HCT116 (cell line): Measurements from ENCODE around the gene SLC35G2. TPM values are rescaled to one million over a fixed set of nuclear protein-coding genes. Genes with fewer than 3 reads are reported as not detected.
"Not testable (repeated sequence)": the region's sequence is repeated elsewhere in the genome, so short reads cannot be mapped to it uniquely, and the experiment has no call there.

Source experiments
- ATAC-seq: fragments of 200-7000 bp; cut with Tn5 transposase; 2 replicates; pipeline ENCODE4 v1.9.1; 2020; ENCODE audit warnings: mild to moderate bottlenecking, moderate library complexity
- BruUV-seq: library from RNA; stranded (reverse); fragments of 400-500 nt; replicated peaks from 2 replicates; lab custom pipeline; 2021; lab: Mats Ljungman, UMichigan
- CTCF ChIA-PET: fragments of 300-600 bp; sonication (Branson Sonifier 250); formaldehyde crosslinking; loops from one replicate; lab custom pipeline; 2021; ENCODE audit warnings: antibody characterized with exemption; lab: Charles Lee
- POLR2A ChIA-PET: fragments of 300-600, 350-600 bp; sonication (Branson Sonifier 250); formaldehyde crosslinking; loops from one replicate; lab custom pipeline; 2021; ENCODE audit warnings: antibody characterized with exemption; lab: Charles Lee
- RAD21 ChIA-PET, 2 experiments: fragments of 300-600 bp; sonication (Branson Sonifier 250); formaldehyde crosslinking; loops; one replicate each; lab custom pipeline; 2023; ENCODE audit warnings: low total read pairs in 2 of 2; ENCODE audit not compliant: uncharacterized antibody in 2 of 2, unreplicated experiment in 2 of 2, low non-redundant PET in 1 of 2; lab: Charles Lee
- DNase-seq: peaks from one replicate; pipeline ENCODE4 v3.0.0-alpha.2; 2010; ENCODE audit warnings: low read depth, low spot score
- H2AFZ ChIP-seq: fragments of 200-600 bp; shearing (Covaris generic), sonication (generic); 2 replicates; pipeline ENCODE4 v1.6.1; 2017; ENCODE audit warnings: low read depth, mixed run types, mixed read lengths, antibody characterized with exemption, low read length; ENCODE audit not compliant: poor library complexity, severe bottlenecking
- H3K27ac ChIP-seq: 2 replicates; pipeline ENCODE4 v1.5.1; 2012; ENCODE audit warnings: low read depth, low read length
- H3K27me3 ChIP-seq: fragments of 200-600 bp; sonication (generic); 2 replicates; pipeline ENCODE4 v1.6.1; 2016; ENCODE audit warnings: mixed run types, low read length, mixed read lengths; ENCODE audit not compliant: insufficient read depth
- H3K36me3 ChIP-seq, 2 experiments: fragments of 200-500 bp in 1 of 2; fragments of 200-600 bp in 1 of 2; sonication (Bioruptor generic) in 1 of 2; sonication (generic) in 1 of 2; 2 replicates each; pipeline versions ENCODE4 v1.5.1 to v1.6.1; 2014 to 2016; ENCODE audit warnings: low read length in 2 of 2, inconsistent platforms in 1 of 2, mixed read lengths in 1 of 2, mixed run types in 1 of 2; ENCODE audit not compliant: insufficient read depth in 2 of 2, control insufficient read depth in 1 of 2
- H3K4me1 ChIP-seq, 2 experiments: fragments of 200-600 bp in 1 of 2; sonication (generic) in 1 of 2; 2 replicates each; pipeline versions ENCODE4 v1.5.1 to v1.6.1; 2012 to 2017; ENCODE audit warnings: low read length in 2 of 2, inconsistent platforms in 1 of 2, mild to moderate bottlenecking in 1 of 2, mixed read lengths in 1 of 2, mixed run types in 1 of 2, moderate library complexity in 1 of 2; ENCODE audit not compliant: insufficient read depth in 2 of 2, control insufficient read depth in 1 of 2
- H3K4me2 ChIP-seq: fragments of 200-600 bp; sonication (generic); 2 replicates; pipeline ENCODE4 v1.6.1; 2017; ENCODE audit warnings: mixed run types, low read length, mixed read lengths
- H3K4me3 ChIP-seq, 2 experiments: fragments of 200-600 bp in 1 of 2; sonication (generic) in 1 of 2; replicated peaks in 1 of 2; 2 replicates each; pipeline ENCODE4 v1.5.1; 2011 to 2016; ENCODE audit warnings: low read length in 2 of 2, control low read depth in 1 of 2, low read depth in 1 of 2, mild to moderate bottlenecking in 1 of 2, mixed read lengths in 1 of 2, mixed run types in 1 of 2
- H3K79me2 ChIP-seq: fragments of 200-600 bp; sonication (generic); 2 replicates; pipeline ENCODE4 v1.6.1; 2017; ENCODE audit warnings: mild to moderate bottlenecking, mixed run types, low read length, moderate library complexity, mixed read lengths; ENCODE audit not compliant: insufficient read depth
- H3K9ac ChIP-seq: fragments of 200-600 bp; sonication (generic); 2 replicates; pipeline ENCODE4 v1.6.1; 2016; ENCODE audit warnings: low read length, mixed read lengths
- H3K9me2 ChIP-seq: fragments of 200-600 bp; sonication (generic), shearing (Covaris generic); 2 replicates; pipeline ENCODE4 v1.6.1; 2017; ENCODE audit warnings: mixed run types, mild to moderate bottlenecking, moderate library complexity; ENCODE audit not compliant: insufficient read depth
- H3K9me3 ChIP-seq, 2 experiments: fragments of 200-500 bp in 1 of 2; fragments of 200-600 bp in 1 of 2; sonication (Bioruptor generic) in 1 of 2; sonication (generic) in 1 of 2; 2 replicates each; pipeline ENCODE4 v1.6.1; 2014 to 2017; ENCODE audit warnings: low read length in 2 of 2, mixed read lengths in 2 of 2, inconsistent platforms in 1 of 2, low read depth in 1 of 2, mild to moderate bottlenecking in 1 of 2, mixed run types in 1 of 2, moderate library complexity in 1 of 2; ENCODE audit not compliant: control insufficient read depth in 1 of 2, insufficient read depth in 1 of 2
- H4K20me1 ChIP-seq: fragments of 200-600 bp; sonication (generic), shearing (Covaris generic); 2 replicates; pipeline ENCODE4 v1.6.1; 2017; ENCODE audit warnings: mixed run types, mild to moderate bottlenecking, moderate library complexity; ENCODE audit not compliant: insufficient read depth
- ATF3 ChIP-seq: IDR thresholded peaks from 2 replicates; pipeline ENCODE4 v1.6.1; 2012
- CBX3 ChIP-seq: IDR thresholded peaks from 2 replicates; pipeline ENCODE4 v1.6.1; 2012; ENCODE audit warnings: low read depth
- CTCF ChIP-seq, 3 experiments: fragments of 200-600 bp in 1 of 3; sonication (generic) in 1 of 3; IDR thresholded peaks in 2 of 3; conservative IDR thresholded peaks in 1 of 3; 2 replicates each; pipeline ENCODE4 v1.5.1; 2012 to 2017; ENCODE audit warnings: low read depth in 2 of 3, low read length in 2 of 3, antibody characterized with exemption in 1 of 3, borderline replicate concordance in 1 of 3, control low read depth in 1 of 3, mild to moderate bottlenecking in 1 of 3, mixed read lengths in 1 of 3, mixed run types in 1 of 3, moderate library complexity in 1 of 3; ENCODE audit not compliant: insufficient read depth in 1 of 3
- ELF1 ChIP-seq: IDR thresholded peaks from 2 replicates; pipeline ENCODE4 v1.6.1; 2012; ENCODE audit warnings: low read depth, borderline replicate concordance
- EZH2 ChIP-seq: fragments of 200-600 bp; sonication (generic); IDR thresholded peaks from 2 replicates; pipeline ENCODE4 v1.6.1; 2017; ENCODE audit warnings: antibody characterized with exemption, mixed run types
- EZH2phosphoT487 ChIP-seq: fragments of 200-600 bp; IDR thresholded peaks from 2 replicates; pipeline ENCODE4 v1.6.1; 2018; ENCODE audit warnings: antibody characterized with exemption, borderline replicate concordance
- MAX ChIP-seq: IDR thresholded peaks from 2 replicates; pipeline ENCODE4 v1.6.1; 2012
- POLR2AphosphoS5 ChIP-seq: IDR thresholded peaks from 2 replicates; pipeline ENCODE4 v1.6.1; 2011; ENCODE audit warnings: mild to moderate bottlenecking, low read depth, low read length, moderate library complexity
- RAD21 ChIP-seq: IDR thresholded peaks from 2 replicates; pipeline ENCODE4 v1.6.1; 2012; ENCODE audit warnings: low read depth, mild to moderate bottlenecking
- SIN3A ChIP-seq: IDR thresholded peaks from 2 replicates; pipeline ENCODE4 v1.6.1; 2012; ENCODE audit warnings: low read depth
- SP1 ChIP-seq: IDR thresholded peaks from 2 replicates; pipeline ENCODE4 v1.6.1; 2012; ENCODE audit warnings: low read depth
- TCF7L2 ChIP-seq: IDR thresholded peaks from 2 replicates; pipeline ENCODE4 v1.7.0; 2011; ENCODE audit warnings: borderline replicate concordance, inconsistent platforms; ENCODE audit not compliant: insufficient read depth, insufficient read length; ENCODE audit errors: extremely low read depth
- YY1 ChIP-seq: IDR thresholded peaks from 2 replicates; pipeline ENCODE4 v1.6.1; 2011; ENCODE audit warnings: low read length, low read depth, moderate library complexity, mild to moderate bottlenecking; ENCODE audit not compliant: insufficient replicate concordance; ENCODE audit errors: extremely low read depth
- ZBTB33 ChIP-seq: IDR thresholded peaks from 2 replicates; pipeline ENCODE4 v1.6.1; 2011; ENCODE audit warnings: mild to moderate bottlenecking, low read length, moderate library complexity; ENCODE audit not compliant: insufficient replicate concordance; ENCODE audit errors: extremely low read depth
- intact Hi-C: fragments of 100-400 bp; cut with micrococcal nuclease; formaldehyde crosslinking; loops from 2 replicates; pipeline ENCODE4 v1.10.0; 2022
- total RNA-seq: library from RNA; stranded (reverse); gene quantifications from one replicate; pipeline ENCODE4 v1.2.1, GENCODE V29; 2021; ENCODE audit not compliant: unreplicated experiment

Gene SLC35G2
- total RNA-seq, 1 experiment from 2014 or later, result 3.3 TPM

GRCh38 chr3:136899622-136900158 is 80.8 kb downstream of the SLC35G2 start (continued):
- TF ChIP-seq MAX, result no peak
- TF ChIP-seq SIN3A, result no peak
- TF ChIP-seq CBX3, result no peak
- no peak for TF ChIP-seq ELF1
- TF ChIP-seq TCF7L2, result no peak
- no peak for TF ChIP-seq RAD21

- H3K4me3 ChIP-seq, H2AFZ ChIP-seq, BruUV-seq, H3K27me3 ChIP-seq, H3K9me3 ChIP-seq, H4K20me1 ChIP-seq, H3K36me3 ChIP-seq, intact Hi-C loops, POLR2A ChIA-PET, ATAC-seq, H3K4me2 ChIP-seq, RAD21 ChIA-PET, H3K9ac ChIP-seq, CTCF ChIA-PET, H3K9me2 ChIP-seq, H3K4me1 ChIP-seq, H3K27ac ChIP-seq, DNase-seq: not testable (repeated sequence)
- H3K79me2 ChIP-seq, result peaks cover 97% of the 10 kb centered on the region
Observed at GRCh38 chr3:136900694-136901093, 81.8 kb downstream of the SLC35G2 start.

GRCh38 chr3:136901391-136901790 is 82.5 kb downstream of the SLC35G2 start:
- H3K36me3 ChIP-seq, result no peaks in the 10 kb centered on the region
- POLR2A ChIA-PET, result no interaction called here
- no peaks in the 10 kb centered on the region for H3K4me1 ChIP-seq
- H3K27me3 ChIP-seq, result no peaks in the 10 kb centered on the region
- H2AFZ ChIP-seq, result no peak overlapping the region
- H3K4me2 ChIP-seq, result no peak overlapping the region
- no peak for DNase-seq
- intact Hi-C loops, result no loop called here
- no peaks in the 10 kb centered on the region for H4K20me1 ChIP-seq
- no peaks in the 10 kb centered on the region for H3K9me3 ChIP-seq
- no peak overlapping the region for H3K27ac ChIP-seq
- ATAC-seq, result no peak
- RAD21 ChIA-PET, result no interaction called here
- H3K9me2 ChIP-seq, result no peaks in the 10 kb centered on the region
- H3K9ac ChIP-seq, result no peak overlapping the region
- CTCF ChIA-PET, result no interaction called here
- H3K79me2 ChIP-seq, result peaks cover 97% of the 10 kb centered on the region
- H3K4me3 ChIP-seq, result no peak overlapping the region
- no TSS peak for BruUV-seq
- no peak for TF ChIP-seq ZBTB33
- TF ChIP-seq POLR2AphosphoS5, result no peak
- TF ChIP-seq SIN3A, result no peak
- TF ChIP-seq EZH2phosphoT487, result no peak
- no peak for TF ChIP-seq CTCF (IDR thresholded peaks at IDR 0.05 in 2 of 3, conservative IDR thresholded peaks at IDR 0.05 in 1 of 3; ENCODE audit: borderline replicate concordance in 1 of 3, insufficient read depth in 1 of 3, low read depth in 2 of 3, low read length in 2 of 3)
- TF ChIP-seq EZH2, result no peak
- no peak for TF ChIP-seq ATF3
- TF ChIP-seq YY1, result no peak
- no peak for TF ChIP-seq SP1
- TF ChIP-seq MAX, result no peak
